GM10847 (cell line): ENCODE results near the gene CDCA5.

Experiments
- POLR2A ChIP-seq: IDR thresholded peaks from 2 replicates; pipeline ENCODE4 v1.6.1; 2011; ENCODE audit not compliant: insufficient read length; ENCODE audit errors: extremely low read depth

CDCA5 gene

GRCh38 chr11:65124480-65125196 lies 40.8 kb upstream of the CDCA5 start:
- TF ChIP-seq POLR2A: no peak

DNA sequence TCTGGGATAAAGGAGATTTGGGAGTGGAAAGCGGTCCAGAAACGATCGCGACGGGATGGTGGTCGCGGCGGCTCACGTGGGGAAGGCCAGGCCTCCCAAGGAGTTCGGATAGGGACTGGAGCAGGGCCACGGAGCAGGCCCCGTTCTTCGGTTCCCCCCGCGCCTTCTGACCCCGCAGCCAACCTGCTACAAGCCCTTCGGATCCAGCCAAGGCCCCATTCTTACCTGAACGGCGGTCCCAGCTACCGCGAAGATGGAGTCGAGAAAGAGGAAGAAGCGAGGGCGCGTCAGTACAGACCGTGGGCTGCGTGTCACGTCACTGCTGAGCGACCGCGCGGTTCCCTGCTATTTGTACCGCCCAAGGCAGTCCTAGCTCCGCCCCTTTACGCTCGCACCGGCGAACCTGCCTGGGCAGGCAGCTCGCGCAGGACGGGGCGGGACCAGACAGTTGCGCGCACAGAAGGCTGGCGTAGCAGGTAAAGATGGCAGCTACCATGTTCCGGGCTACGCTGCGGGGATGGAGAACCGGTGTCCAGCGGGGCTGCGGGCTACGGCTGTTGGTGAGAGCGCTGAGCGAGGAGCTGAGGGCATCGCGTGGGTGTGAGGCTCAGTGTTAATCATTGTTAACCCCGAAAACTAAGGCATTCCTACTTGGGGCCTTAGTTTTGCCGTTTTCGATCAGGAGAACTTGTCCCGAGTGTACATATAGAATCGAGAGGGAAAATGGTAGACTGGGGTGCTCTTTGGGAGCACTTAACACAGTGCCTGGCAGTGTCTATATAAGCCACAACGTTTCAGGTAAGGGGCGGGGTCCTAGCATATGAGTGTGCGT lies 38.2 kb upstream of the CDCA5 start, which contains the start of the genes FAU and MRPL49:
Gene FAU, minus strand, starts transcription at position 270 of the 832 bp plus-strand sequence. CDS start 321 bp downstream, outside the sequence.
Gene MRPL49, plus strand, starts transcription at position 457 of the 832 bp plus-strand sequence. Its CDS starts 26 bp downstream, at position 483.
- TF ChIP-seq POLR2A: peak; percentile 84

DNA sequence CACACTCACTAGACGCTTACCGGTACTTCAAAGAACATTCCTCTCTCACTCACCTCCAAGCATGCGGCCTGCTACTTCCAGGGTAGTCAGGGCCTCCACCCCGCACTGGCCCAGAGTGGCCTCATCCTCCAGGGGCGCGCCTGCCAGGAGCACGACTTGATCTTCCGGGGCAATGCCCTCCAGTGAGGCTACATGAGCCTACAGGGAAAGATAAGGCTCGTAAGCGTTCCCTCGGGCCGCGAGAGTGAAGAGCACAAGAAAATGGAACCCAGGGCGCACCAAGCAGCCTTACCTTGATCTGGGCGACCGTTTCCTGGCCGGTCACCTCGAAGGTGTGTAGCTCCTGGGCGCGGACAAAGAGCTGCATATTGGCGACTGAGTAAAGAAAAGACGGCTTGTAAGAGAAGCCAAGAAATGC lies 37.6 kb upstream of the CDCA5 start:
- TF ChIP-seq POLR2A: no peak

DNA sequence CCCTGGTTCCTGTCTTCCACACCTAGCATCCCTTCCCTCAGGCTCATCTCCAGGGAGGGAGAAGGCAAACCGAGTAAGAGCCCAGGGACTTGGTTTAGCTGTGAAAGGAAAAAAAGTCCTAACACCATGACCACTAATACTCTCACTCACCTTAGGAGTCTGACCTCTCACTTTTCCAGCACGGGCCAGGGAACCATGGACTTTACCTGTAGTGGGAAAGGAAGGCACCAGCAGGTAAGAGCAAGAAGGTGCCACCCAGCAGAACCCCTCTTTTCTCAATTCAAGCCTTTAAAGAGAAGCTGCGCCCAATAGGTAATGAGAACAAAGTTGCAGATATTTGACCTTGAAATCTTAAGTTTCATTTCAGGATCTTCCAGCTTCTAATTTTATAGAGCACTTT lies 37.0 kb upstream of the CDCA5 start:
- TF ChIP-seq POLR2A: no peak

GRCh38 chr11:65119670-65119995 lies 35.8 kb upstream of the CDCA5 start:
- TF ChIP-seq POLR2A: no peak

DNA sequence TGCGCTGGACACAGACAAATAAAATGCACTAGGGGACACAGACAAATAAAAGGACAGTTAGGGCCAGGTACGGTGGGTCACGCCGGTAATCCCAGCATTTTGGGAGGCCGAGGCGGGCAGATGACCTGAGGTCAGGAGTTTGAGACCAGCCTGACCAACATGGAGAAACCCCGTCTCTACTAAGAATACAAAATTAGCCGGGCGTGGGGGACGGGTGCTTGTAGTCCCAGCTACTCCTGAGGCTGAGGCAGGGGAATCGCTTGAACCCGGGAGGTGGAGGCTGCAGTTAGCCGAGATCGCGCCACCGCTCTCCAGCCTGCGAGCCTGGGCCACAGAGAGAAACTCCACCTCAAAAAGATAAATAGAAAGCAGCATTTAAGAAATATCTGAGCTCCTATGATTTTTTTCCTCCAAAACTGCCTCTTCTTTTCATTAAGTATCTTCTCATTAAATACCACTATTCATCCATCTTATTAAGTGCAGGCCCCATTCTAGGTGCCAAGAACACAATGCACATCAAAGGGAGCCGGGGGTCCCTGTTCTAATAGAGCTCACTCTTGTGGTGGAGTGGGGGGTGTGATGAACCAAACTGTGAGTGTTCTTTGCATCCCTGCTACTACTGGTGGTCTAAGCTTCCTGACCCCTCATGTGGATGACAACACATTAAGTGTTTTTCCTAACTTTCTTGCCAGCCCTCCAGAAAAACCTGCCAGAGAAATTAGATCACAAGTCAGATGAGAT lies 34.4 kb upstream of the CDCA5 start:
- no peak for TF ChIP-seq POLR2A

GRCh38 chr11:65117206-65118096 lies 33.6 kb upstream of the CDCA5 start, which contains the start of gene ZNHIT2:
ZNHIT2 (minus strand) TSS chr11:65117701; CDS start chr11:65117653, 48 bp downstream.
- peak; percentile 79 for TF ChIP-seq POLR2A

DNA sequence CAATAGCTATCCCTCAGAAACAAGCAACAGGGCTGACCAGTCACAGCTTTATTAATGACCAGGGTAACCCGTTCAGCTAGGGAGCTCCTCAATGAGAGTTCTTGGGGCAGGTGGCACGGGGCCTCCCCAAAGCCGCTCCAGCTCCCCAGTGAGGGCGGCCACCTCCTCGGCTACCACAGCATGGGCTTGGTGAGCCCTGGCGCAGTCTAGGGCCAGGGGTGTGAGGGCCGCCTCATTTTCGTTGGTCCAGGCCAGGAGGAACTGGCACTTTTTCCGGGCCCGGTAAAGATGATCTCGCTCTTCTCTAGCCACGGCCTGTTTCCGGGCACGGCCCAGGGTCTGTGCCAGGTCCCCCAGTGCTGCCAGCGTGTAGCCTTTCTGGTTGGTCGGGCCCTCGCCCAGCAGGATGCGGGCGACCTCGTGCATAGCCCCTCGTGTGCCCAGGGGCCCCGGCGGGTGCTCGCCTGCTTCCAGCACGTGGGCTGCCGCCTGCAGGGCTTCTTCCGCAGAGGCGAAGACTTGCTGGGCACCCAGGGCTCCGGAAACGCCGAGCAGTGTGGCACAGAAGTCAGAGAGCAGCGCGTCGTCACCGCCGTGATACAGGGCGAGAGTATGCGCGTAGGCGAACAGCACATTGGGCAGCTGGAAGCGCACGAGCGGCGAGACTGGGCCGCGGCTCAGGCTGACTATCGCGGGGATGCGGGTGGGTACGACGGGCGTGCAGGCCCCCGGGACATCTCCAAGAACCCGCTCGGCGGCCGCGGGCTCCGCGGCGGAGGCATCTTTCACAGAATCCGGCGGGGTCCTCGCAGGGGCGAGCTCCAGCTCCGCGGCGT lies 32.7 kb upstream of the CDCA5 start:
- TF ChIP-seq POLR2A: no peak

- TF ChIP-seq POLR2A: no peak
Observed at GRCh38 chr11:65115361-65116082, 31.7 kb upstream of the CDCA5 start.

DNA sequence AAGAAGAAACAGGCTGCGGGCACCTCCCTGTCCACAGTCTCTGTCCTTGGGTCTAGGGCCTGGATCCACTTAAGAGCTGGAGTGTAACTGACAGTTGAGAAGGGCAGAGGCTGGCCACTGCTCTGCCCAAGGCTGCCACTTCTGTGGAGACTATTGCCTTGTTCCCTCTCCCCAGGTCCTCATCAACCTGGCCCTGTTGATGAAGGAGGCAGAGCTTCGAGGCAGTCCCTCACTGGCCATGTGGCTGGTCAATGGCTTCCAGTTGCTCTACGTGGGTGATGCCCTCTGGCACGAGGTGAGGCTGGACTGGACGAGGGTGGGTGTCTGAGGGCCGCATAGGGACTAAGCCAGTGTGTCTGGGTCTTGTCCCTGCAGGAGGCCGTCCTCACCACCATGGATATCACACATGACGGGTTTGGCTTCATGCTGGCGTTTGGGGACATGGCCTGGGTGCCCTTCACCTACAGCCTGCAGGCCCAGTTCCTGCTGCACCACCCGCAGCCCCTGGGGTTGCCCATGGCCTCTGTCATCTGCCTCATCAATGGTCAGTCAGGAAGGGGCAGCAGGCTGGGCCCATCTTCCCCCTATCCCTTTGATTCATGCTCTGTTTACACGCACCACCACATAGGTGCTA lies 30.8 kb upstream of the CDCA5 start:
- no peak for TF ChIP-seq POLR2A

- no peak for TF ChIP-seq POLR2A
Observed at GRCh38 chr11:65113839-65114238, 30.0 kb upstream of the CDCA5 start.

- TF ChIP-seq POLR2A: no peak
Observed at GRCh38 chr11:65113361-65113756, 29.5 kb upstream of the CDCA5 start.
